Upper lobe of right lung (tissue), 1 donor: ENCODE results near the gene RNF223. TPM values are rescaled to one million over a fixed set of nuclear protein-coding genes. Genes with fewer than 3 reads are reported as not detected.
"Not testable (repeated sequence)": the region's sequence is repeated elsewhere in the genome, so short reads cannot be mapped to it uniquely, and the experiment has no call there.

Experiments
- ATAC-seq: fragments of 200-7000 bp; cut with Tn5 transposase; one replicate; pipeline ENCODE4 v1.9.1; 2020; ENCODE audit warnings: mild to moderate bottlenecking, moderate library complexity
- DNase-seq: peaks from one replicate; pipeline ENCODE4 v3.0.0-alpha.2; 2020
- H3K27ac ChIP-seq: fragments of 200-600 bp; one replicate; pipeline ENCODE4 v1.8.0; 2022
- H3K27me3 ChIP-seq: fragments of 200-600 bp; one replicate; pipeline ENCODE4 v1.8.0; 2022; ENCODE audit warnings: mild to moderate bottlenecking
- H3K36me3 ChIP-seq: fragments of 200-600 bp; one replicate; pipeline ENCODE4 v1.8.0; 2022
- H3K4me1 ChIP-seq: fragments of 200-600 bp; one replicate; pipeline ENCODE4 v1.8.0; 2022
- H3K4me3 ChIP-seq: fragments of 200-600 bp; one replicate; pipeline ENCODE4 v1.8.0; 2022; ENCODE audit warnings: mild to moderate bottlenecking
- H3K9me3 ChIP-seq: fragments of 200-600 bp; one replicate; pipeline ENCODE4 v1.8.0; 2022
- intact Hi-C: fragments of 100-400 bp; cut with DNase I; formaldehyde crosslinking; loops from one replicate; pipeline ENCODE4 v1.11.0; 2022
- total RNA-seq: library from RNA; stranded (reverse); fragmentation: NEBNext Ultra II Directional; extraction: Animal tissue kit (Norgen Biotek cat#: 25700); gene quantifications from one replicate; pipeline ENCODE4 v1.2.1, GENCODE V29; 2021
- TF ChIP-seq, protein P1 (sequence below): fragments of 200-600 bp; IDR thresholded peaks from one replicate; pipeline ENCODE4 v1.8.0; 2022; ENCODE audit warnings: antibody characterized with exemption
- donor health status: DM: no; HTN: yes; CAD: no; lungs with severe emphysema.

RNF223 gene
- total RNA-seq, 1 donor from 2014 or later, result 0.55 TPM

- H3K27ac ChIP-seq, result no peak overlapping the region
- no peaks in the 10 kb centered on the region for H3K9me3 ChIP-seq
- intact Hi-C loops, result no loop called here
- H3K4me3 ChIP-seq, result no peak overlapping the region
- H3K27me3 ChIP-seq, result no peaks in the 10 kb centered on the region
- DNase-seq, result peak; percentile 56
- peaks cover 8% of the 10 kb centered on the region for H3K4me1 ChIP-seq
- TF ChIP-seq, protein P1, sequence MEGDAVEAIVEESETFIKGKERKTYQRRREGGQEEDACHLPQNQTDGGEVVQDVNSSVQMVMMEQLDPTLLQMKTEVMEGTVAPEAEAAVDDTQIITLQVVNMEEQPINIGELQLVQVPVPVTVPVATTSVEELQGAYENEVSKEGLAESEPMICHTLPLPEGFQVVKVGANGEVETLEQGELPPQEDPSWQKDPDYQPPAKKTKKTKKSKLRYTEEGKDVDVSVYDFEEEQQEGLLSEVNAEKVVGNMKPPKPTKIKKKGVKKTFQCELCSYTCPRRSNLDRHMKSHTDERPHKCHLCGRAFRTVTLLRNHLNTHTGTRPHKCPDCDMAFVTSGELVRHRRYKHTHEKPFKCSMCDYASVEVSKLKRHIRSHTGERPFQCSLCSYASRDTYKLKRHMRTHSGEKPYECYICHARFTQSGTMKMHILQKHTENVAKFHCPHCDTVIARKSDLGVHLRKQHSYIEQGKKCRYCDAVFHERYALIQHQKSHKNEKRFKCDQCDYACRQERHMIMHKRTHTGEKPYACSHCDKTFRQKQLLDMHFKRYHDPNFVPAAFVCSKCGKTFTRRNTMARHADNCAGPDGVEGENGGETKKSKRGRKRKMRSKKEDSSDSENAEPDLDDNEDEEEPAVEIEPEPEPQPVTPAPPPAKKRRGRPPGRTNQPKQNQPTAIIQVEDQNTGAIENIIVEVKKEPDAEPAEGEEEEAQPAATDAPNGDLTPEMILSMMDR, result no peak
- H3K36me3 ChIP-seq, result no peaks in the 10 kb centered on the region
- no peak for ATAC-seq
These were observed 37.6 kb upstream of the RNF223 start for GRCh38 chr1:1111516-1112236.

DNA sequence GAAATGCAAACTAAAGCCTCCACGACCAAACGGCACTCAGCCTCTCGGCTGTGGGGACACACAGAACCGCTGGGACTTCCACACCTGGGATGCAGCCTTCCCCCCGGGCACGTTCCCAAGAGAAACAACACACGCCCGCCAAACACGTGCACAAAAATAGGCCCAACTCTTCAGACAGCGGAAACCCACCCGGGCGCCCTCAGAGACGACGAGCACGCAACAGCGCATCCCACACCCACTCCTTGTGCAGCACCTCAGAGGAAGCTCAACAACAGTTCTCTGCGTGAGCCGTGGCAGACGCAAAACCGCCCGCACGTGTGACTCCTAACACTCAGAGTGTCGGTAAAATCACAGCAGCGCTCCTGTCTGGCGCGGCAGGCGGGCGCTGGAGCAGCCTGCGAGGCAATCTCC lies 36.5 kb upstream of the RNF223 start:
- ATAC-seq (no peak), DNase-seq (peak; percentile 38)
- no peaks in the 10 kb centered on the region for H3K36me3 ChIP-seq
- no peak overlapping the region for H3K4me3 ChIP-seq
- H3K9me3 ChIP-seq, result no peaks in the 10 kb centered on the region
- peaks cover 8% of the 10 kb centered on the region for H3K4me1 ChIP-seq
- TF ChIP-seq, protein P1, result no peak
- intact Hi-C loops, result no loop called here
- no peaks in the 10 kb centered on the region for H3K27me3 ChIP-seq
- no peak overlapping the region for H3K27ac ChIP-seq

DNA sequence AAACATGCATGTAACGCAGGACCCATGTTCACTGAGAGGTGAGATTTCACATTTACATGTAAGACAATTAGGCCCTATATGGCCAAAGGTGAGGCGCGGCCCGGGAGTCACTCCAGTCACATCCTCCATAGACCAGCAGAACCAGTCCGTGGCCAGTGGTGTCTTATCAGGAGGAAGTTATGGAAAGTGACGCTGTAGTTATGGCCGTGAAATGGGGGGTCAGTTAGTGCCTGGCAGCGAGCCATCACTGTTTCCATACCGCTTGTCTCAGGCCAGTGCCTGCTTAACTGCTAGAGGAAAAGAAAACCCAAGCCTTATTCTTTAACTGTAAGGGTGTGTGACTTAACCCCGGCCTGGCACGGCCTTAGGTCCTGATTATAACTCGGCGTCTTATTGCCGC lies 35.6 kb upstream of the RNF223 start:
- ATAC-seq, result no peak
- no peak overlapping the region for H3K27ac ChIP-seq
- intact Hi-C loops, result no loop called here
- H3K4me3 ChIP-seq, result no peak overlapping the region
- no peaks in the 10 kb centered on the region for H3K27me3 ChIP-seq
- no peaks in the 10 kb centered on the region for H3K36me3 ChIP-seq
- TF ChIP-seq, protein P1, result no peak
- H3K4me1 ChIP-seq, result peaks cover 3% of the 10 kb centered on the region
- peak; percentile 38 for DNase-seq
- H3K9me3 ChIP-seq, result no peaks in the 10 kb centered on the region

DNA sequence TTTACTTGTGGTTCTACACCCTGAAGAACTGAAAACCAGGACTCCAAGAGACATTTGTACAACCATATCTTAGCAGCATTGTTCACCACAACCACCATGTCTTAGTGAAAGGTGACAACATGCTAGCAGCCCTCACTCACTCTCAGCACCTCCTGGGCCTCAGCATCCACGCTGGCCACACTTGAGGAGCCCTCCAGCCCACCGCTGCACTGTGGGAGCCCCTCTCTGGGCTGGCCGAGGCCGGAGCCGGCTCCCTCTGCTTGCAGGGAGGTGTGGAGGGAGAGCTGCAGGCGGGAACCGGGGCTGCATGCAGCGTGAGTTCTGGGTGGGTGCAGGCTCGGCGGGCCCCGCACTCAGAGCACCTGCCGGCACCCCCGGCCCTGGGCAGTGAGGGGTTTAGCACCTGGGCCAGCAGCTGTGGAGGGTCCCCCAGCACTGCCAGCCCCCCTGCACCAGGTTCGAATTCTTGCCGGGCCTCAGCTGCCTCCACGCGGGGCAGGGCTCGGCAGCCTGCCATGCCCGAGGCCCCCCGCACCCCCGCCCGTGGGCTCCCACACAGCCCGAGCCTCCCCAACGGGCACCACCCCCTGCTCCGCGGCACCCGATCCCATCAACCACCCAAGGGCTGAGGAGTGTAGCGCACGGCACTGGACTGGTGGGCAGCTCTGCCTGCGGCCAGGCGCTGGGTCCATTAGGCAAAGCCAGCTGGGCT lies 32.6 kb upstream of the RNF223 start:
- peak; percentile 26 for ATAC-seq
- H3K36me3 ChIP-seq, result no peaks in the 10 kb centered on the region
- no peaks in the 10 kb centered on the region for H3K27me3 ChIP-seq
- H3K27ac ChIP-seq, result no peak overlapping the region
- TF ChIP-seq, protein P1, result no peak
- no peaks in the 10 kb centered on the region for H3K4me1 ChIP-seq
- H3K9me3 ChIP-seq, result no peaks in the 10 kb centered on the region
- intact Hi-C loops, result no loop called here
- peak; percentile 63 for DNase-seq
- H3K4me3 ChIP-seq, result no peak overlapping the region

DNA sequence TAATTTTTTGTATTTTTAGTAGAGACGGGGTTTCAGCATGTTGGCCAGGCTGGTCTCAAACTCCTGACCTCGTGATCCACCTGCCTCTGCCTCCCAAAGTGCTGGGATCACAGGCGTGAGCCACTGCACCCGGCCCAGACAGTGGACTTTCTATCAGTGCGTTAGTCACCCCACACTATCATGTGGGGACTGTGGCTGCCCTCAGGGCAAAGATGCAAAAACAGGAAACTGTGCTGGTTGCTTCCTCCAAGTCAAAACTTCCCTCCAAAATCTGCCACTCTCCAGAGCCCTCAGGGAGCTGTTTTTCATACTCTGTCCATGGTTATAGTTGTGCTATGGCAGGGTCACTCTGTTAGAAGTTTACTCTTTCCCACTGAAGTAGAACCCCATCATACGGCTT lies 30.0 kb upstream of the RNF223 start:
- ATAC-seq, H3K27me3 ChIP-seq, H3K9me3 ChIP-seq, H3K36me3 ChIP-seq, H3K27ac ChIP-seq, H3K4me1 ChIP-seq, intact Hi-C loops, H3K4me3 ChIP-seq: not testable (repeated sequence)
- DNase-seq, result peak; percentile 33

DNA sequence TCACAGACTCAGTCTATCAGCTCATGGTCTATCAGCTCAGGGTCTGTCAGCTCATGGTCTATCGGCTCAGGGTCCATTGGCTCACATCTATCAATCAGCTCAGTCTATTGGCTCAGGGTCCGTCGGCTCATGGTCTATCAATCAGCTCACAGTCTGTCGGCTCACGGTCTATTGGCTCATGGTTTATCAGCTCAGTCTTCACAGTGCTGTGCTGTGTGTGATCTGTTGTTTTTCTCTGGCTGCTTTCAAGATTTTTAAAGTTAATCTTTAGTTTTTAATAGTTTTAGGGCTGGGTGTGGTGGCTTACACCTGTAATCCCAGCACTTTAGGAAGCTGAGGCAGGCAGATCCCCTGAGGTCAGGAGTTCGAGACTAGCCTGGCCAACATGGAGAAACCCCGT lies 27.4 kb upstream of the RNF223 start:
- no peaks in the 10 kb centered on the region for H3K27me3 ChIP-seq
- no peak overlapping the region for H3K27ac ChIP-seq
- no peaks in the 10 kb centered on the region for H3K36me3 ChIP-seq
- H3K4me1 ChIP-seq, result no peaks in the 10 kb centered on the region
- DNase-seq, result peak; percentile 13
- H3K9me3 ChIP-seq, result no peaks in the 10 kb centered on the region
- intact Hi-C loops, result no loop called here
- ATAC-seq, result no peak
- H3K4me3 ChIP-seq, result no peak overlapping the region
- TF ChIP-seq, protein P1, result no peak
